Measurements from ENCODE around the gene FNIP2.
"Not testable (repeated sequence)": the region's sequence is repeated elsewhere in the genome, so short reads cannot be mapped to it uniquely, and the experiment has no call there.

The FNIP2 gene

GRCh38 chr4:158906073-158906472 lies 137.2 kb downstream of the FNIP2 start:
- TF ChIP-seq CTCF (IDR thresholded peaks at IDR 0.05; ENCODE audit: low read depth, low read length) = no peak
- no peak overlapping the region for H3K4me3 ChIP-seq (ENCODE audit: low read depth, low read length)

- H3K4me3 ChIP-seq (ENCODE audit: low read depth, low read length) = no peak overlapping the region
- TF ChIP-seq CTCF (IDR thresholded peaks at IDR 0.05; ENCODE audit: low read depth, low read length) = no peak
Measured at GRCh38 chr4:158912390-158912789, 143.6 kb downstream of the FNIP2 start.

- H3K4me3 ChIP-seq (ENCODE audit: low read depth, low read length) = no peak overlapping the region
- TF ChIP-seq CTCF (IDR thresholded peaks at IDR 0.05; ENCODE audit: low read depth, low read length) = no peak
Measured at GRCh38 chr4:158912806-158913205, 144.0 kb downstream of the FNIP2 start.

- no peak for TF ChIP-seq CTCF (IDR thresholded peaks at IDR 0.05; ENCODE audit: low read depth, low read length)
- no peak overlapping the region for H3K4me3 ChIP-seq (ENCODE audit: low read depth, low read length)
Measured at GRCh38 chr4:158913766-158914165, 144.9 kb downstream of the FNIP2 start.

GRCh38 chr4:158914218-158914617 lies 145.4 kb downstream of the FNIP2 start:
- no peak overlapping the region for H3K4me3 ChIP-seq (ENCODE audit: low read depth, low read length)
- TF ChIP-seq CTCF (IDR thresholded peaks at IDR 0.05; ENCODE audit: low read depth, low read length) = no peak

GRCh38 chr4:158915683-158916241 lies 146.9 kb downstream of the FNIP2 start:
- no peak for TF ChIP-seq CTCF (IDR thresholded peaks at IDR 0.05; ENCODE audit: low read depth, low read length)
- no peak overlapping the region for H3K4me3 ChIP-seq (ENCODE audit: low read depth, low read length)

GRCh38 chr4:158920452-158920996 lies 151.7 kb downstream of the FNIP2 start:
- not testable (repeated sequence) for H3K4me3 ChIP-seq (ENCODE audit: low read depth, low read length)

GRCh38 chr4:158927774-158928173 lies 158.9 kb downstream of the FNIP2 start:
- not testable (repeated sequence) for H3K4me3 ChIP-seq (ENCODE audit: low read depth, low read length)
